Large intestine (tissue), 3 donors: Measurements from ENCODE around the gene NUDT16L1. TPM values are rescaled to one million over a fixed set of nuclear protein-coding genes. Genes with fewer than 3 reads are reported as not detected.
A peak's percentile ranks its signal among the peaks of the same experiment; 100 is the strongest.

Source experiments
- DNase-seq, 2 donors: peaks; one replicate each; pipeline versions ENCODE4 v3.0.0 to v3.0.0-alpha.2; 2013
- H3K27ac ChIP-seq: one replicate; pipeline ENCODE4 v1.5.1; 2013; ENCODE audit warnings: low read length
- H3K27me3 ChIP-seq: 2 replicates; pipeline ENCODE4 v1.6.1; 2013; ENCODE audit warnings: low read length; ENCODE audit not compliant: control insufficient read depth, insufficient read depth
- H3K36me3 ChIP-seq: 2 replicates; pipeline ENCODE4 v1.6.1; 2013; ENCODE audit warnings: low read length; ENCODE audit not compliant: control insufficient read depth, insufficient read depth
- H3K4me1 ChIP-seq: one replicate; pipeline ENCODE4 v1.6.1; 2013; ENCODE audit warnings: low read length; ENCODE audit not compliant: control insufficient read depth, insufficient read depth
- H3K4me3 ChIP-seq: one replicate; pipeline ENCODE4 v1.5.1; 2013; ENCODE audit warnings: low read length
- H3K9me3 ChIP-seq: one replicate; pipeline ENCODE4 v1.6.1; 2013; ENCODE audit warnings: mild to moderate bottlenecking, low read depth, low read length, moderate library complexity; ENCODE audit not compliant: control insufficient read depth
- WGBS: methylation state at CpG from one replicate; pipeline ENCODE4 v1.1.5; 2013; ENCODE audit warnings: low lambda C conversion rate; ENCODE audit not compliant: insufficient coverage; 5-methylcytosine and 5-hydroxymethylcytosine counted together
- polyA plus RNA-seq: library from polyadenylated mRNA; unstranded; fragments of 120-200 nt; gene quantifications from one replicate; pipeline ENCODE4 v1.2.1, GENCODE V29; 2013

Gene NUDT16L1
- polyA plus RNA-seq, 1 donor = 42.5 TPM

GRCh38 chr16:4654011-4654963, 39.1 kb upstream of the NUDT16L1 start:
- DNase-seq = peak; percentile 92 to 96
- Histone ChIP-seq H3K36me3 (peaks cover 60% of the 10 kb centered on the region), H3K27me3 (no peaks in the 10 kb centered on the region), H3K9me3 (peaks cover 4% of the 10 kb centered on the region), H3K27ac (peak overlapping the region; percentile 92), H3K4me1 (peaks cover 67% of the 10 kb centered on the region), H3K4me3 (no peak overlapping the region)
- no CpG with 5 or more reads among the region's 16 CpGs for WGBS

DNA sequence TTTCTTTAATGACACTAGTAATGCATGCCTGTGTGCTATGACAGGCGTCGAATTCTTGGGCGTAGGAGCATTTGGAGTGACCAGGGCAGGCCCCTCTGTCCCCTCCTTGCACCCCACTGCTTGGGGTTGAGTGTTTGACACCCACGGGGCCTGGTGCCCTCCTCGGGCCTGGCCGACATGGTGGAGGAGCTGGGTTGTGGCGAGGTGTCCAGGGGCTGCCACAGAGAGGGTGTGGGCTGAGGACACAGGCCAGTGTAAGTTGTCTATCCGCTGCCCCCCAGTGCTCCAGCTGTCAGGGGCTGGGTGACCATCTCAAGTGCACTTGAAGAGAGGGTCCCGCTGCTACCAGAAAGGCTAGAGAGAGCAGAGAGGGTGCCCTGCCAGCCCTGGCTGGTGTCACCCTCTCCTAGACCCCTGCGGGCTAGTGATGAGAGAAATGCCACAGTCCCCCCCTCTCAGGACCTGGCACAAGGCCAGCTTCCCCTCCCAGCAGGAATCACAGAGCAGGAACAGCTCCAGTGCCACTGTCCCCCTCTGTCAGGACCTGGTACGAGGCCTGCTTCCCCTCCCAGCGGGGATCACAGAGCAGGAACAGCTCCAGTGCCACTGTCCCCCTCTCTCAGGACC, 38.3 kb upstream of the NUDT16L1 start:
- peaks cover 4% of the 10 kb centered on the region for H3K9me3 ChIP-seq
- H3K4me3 ChIP-seq = no peak overlapping the region
- DNase-seq = no peak
- no peaks in the 10 kb centered on the region for H3K27me3 ChIP-seq
- no CpG with 5 or more reads among the region's 12 CpGs for WGBS
- H3K4me1 ChIP-seq = peaks cover 74% of the 10 kb centered on the region
- H3K27ac ChIP-seq = peak overlapping the region; percentile 92
- peaks cover 68% of the 10 kb centered on the region for H3K36me3 ChIP-seq

- Histone ChIP-seq H3K27ac (peak overlapping the region; percentile 92), H3K4me1 (peaks cover 80% of the 10 kb centered on the region)
Observed at GRCh38 chr16:4655801-4656200, 37.6 kb upstream of the NUDT16L1 start.

DNA sequence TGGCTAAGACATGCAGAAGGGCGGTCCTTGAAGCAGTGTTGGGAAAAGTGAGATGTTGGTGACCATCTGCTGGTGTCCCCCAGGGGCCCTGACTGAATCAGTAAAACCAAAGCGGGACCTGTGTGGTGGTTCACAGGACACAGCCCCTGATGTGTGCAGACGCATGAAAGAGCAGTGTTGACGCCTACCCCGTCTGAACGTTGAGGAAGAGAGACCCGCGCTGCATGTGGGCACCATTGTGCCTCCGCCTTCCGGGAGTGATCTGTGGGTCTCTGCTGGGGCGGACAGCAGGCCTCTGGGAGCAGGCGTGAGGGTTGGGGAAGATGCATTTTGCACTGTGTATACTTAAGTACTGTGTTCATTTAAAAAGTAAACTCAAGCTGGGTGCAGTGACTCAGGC, 37.1 kb upstream of the NUDT16L1 start:
- Histone ChIP-seq H3K27ac (peak overlapping the region; percentile 92), H3K9me3 (peaks cover 4% of the 10 kb centered on the region), H3K4me1 (peaks cover 84% of the 10 kb centered on the region), H3K36me3 (peaks cover 60% of the 10 kb centered on the region), H3K27me3 (no peaks in the 10 kb centered on the region), H3K4me3 (no peak overlapping the region)
- no peak for DNase-seq
- no CpG with 5 or more reads among the region's 12 CpGs for WGBS

More at GRCh38 chr16:4655801-4656200, 37.6 kb upstream of the NUDT16L1 start:
- no CpG with 5 or more reads among the region's 6 CpGs for WGBS
- peaks cover 64% of the 10 kb centered on the region for H3K36me3 ChIP-seq
- H3K9me3 ChIP-seq = peaks cover 4% of the 10 kb centered on the region
- H3K4me3 ChIP-seq = no peak overlapping the region
- no peaks in the 10 kb centered on the region for H3K27me3 ChIP-seq
- DNase-seq = no peak

DNA sequence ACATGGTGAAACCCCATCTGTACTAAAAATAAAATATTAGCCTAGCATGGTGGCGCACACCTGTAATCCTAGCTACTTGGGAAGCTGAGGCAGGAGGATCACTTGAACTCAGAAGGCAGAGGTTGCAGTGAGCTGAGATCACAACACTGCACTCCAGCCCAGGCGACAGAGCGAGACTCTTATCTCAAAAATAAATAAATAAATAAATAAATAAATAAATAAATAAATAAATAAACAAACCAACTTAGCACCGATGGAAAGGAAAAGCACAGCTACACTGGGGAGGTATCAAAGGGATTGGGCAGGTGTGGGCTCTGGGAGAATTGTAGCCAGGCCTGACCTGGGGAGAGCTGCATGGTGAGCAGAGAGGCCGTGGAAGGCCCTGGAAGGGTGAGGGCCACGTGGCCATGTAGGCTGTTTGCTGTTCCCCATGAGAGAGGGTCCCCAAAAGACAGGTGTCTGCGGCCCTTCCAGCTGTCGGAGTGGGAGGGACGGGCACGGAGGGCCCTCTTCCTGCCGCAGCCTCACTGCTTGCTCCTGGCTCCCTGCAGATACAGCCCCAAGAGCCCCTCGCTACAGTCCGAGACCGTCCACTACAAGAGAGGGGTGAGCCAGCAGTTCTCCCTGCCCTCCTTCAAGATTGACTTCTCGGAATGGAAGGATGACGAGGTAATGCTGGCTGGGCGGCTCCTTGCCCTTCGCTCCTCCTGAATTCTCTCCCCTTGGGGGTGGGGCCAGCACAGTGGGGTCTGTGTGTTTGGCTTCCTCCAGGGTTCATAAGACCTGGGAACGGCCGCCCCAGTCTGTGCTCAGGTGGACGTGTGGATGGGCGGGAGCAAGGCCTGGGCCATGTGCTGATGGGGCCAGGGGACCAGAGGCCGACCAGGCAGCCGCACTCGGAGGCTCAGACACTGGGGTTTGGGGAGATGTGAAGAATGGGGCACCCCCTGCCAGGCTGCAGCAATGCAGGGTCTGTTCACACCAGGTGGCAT, 36.4 kb upstream of the NUDT16L1 start:
- H3K27ac ChIP-seq = peak overlapping the region; percentile 30
- H3K36me3 ChIP-seq = peaks cover 58% of the 10 kb centered on the region
- H3K9me3 ChIP-seq = peaks cover 4% of the 10 kb centered on the region
- DNase-seq = peak; percentile 60 to 74
- 75% methylated on average over 2 of the region's 25 CpGs for WGBS
- no peak overlapping the region for H3K4me3 ChIP-seq
- H3K4me1 ChIP-seq = peaks cover 89% of the 10 kb centered on the region
- H3K27me3 ChIP-seq = no peaks in the 10 kb centered on the region

- Histone ChIP-seq H3K27me3 (no peaks in the 10 kb centered on the region), H3K27ac (peak overlapping the region; percentile 72), H3K4me3 (no peak overlapping the region), H3K4me1 (peaks cover 85% of the 10 kb centered on the region), H3K9me3 (no peaks in the 10 kb centered on the region), H3K36me3 (peaks cover 50% of the 10 kb centered on the region)
- DNase-seq = no peak
- WGBS = no CpG with 5 or more reads among the region's 29 CpGs
Observed at GRCh38 chr16:4659363-4660353, 33.7 kb upstream of the NUDT16L1 start.

GRCh38 chr16:4660454-4661007, 32.8 kb upstream of the NUDT16L1 start:
- Histone ChIP-seq H3K27ac (peak overlapping the region; percentile 74), H3K4me3 (no peak overlapping the region), H3K4me1 (peaks cover 84% of the 10 kb centered on the region), H3K27me3 (no peaks in the 10 kb centered on the region), H3K36me3 (peaks cover 44% of the 10 kb centered on the region), H3K9me3 (no peaks in the 10 kb centered on the region)
- DNase-seq = peak; percentile 93 to 95
- no CpG with 5 or more reads among the region's 18 CpGs for WGBS

DNA sequence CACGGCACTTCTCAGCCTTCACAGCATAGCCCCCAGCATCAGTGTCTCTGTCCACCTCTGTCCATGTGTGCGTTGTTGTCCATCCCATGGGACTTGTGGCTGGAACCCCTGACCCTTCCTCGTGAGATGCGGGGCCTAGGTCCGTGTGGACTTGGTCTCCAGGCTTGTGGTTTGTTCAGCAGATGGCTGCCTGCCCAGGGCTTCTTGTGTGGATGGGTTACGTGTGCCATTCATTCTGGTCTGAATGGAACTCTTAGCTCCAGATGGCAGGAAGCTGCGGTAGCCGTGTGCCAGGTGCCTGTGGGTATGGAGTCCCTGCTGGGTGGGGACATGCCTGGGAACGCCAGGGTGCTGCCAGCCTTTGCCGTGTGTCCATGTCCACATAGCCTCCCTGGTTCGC, 31.7 kb upstream of the NUDT16L1 start:
- Histone ChIP-seq H3K36me3 (peaks cover 48% of the 10 kb centered on the region), H3K27ac (peak overlapping the region; percentile 74)

DNA sequence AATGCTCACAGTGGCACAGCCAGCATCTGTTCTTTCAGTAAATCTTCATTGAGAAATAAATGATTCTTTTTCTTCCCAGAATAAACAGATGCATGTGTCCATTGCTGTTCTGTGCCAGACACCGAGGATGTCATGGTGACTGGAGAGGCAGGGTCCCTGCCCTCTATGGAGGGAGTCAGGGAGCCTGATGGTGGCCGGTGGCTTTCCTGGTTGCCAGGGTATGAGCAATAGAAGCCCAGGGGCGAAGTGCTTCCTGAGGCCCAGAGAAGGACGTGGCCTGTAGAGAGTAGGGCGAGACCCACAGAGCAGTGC, 29.9 kb upstream of the NUDT16L1 start:
- no peaks in the 10 kb centered on the region for H3K27me3 ChIP-seq
- peak overlapping the region; percentile 78 for H3K27ac ChIP-seq
- WGBS = no CpG with 5 or more reads among the region's 5 CpGs
- H3K36me3 ChIP-seq = peaks cover 51% of the 10 kb centered on the region
- DNase-seq = no peak
- peaks cover 78% of the 10 kb centered on the region for H3K4me1 ChIP-seq
- no peaks in the 10 kb centered on the region for H3K9me3 ChIP-seq
- H3K4me3 ChIP-seq = no peak overlapping the region

More for the DNA sequence above, 31.7 kb upstream of the NUDT16L1 start:
- Histone ChIP-seq H3K27me3 (no peaks in the 10 kb centered on the region), H3K4me1 (peaks cover 78% of the 10 kb centered on the region), H3K4me3 (no peak overlapping the region), H3K9me3 (no peaks in the 10 kb centered on the region)
- DNase-seq = no peak
- WGBS = no CpG with 5 or more reads among the region's 11 CpGs
